ENCODE measurements around the gene MYZAP. TPM values are rescaled to one million over a fixed set of nuclear protein-coding genes. Genes with fewer than 3 reads are reported as not detected.

The MYZAP gene
- total and polyA plus RNA-seq, 2 of the 8 experiments (the other 6 are each of a cell fraction or from before 2014, with no cell fraction given): 0.41 to 0.65 TPM

- Histone ChIP-seq H3K4me2 (ENCODE audit: insufficient read depth in 1 of 2, low read depth in 2 of 2, low read length in 2 of 2) (no peak overlapping the region), H2BK15ac (ENCODE audit: low read length) (no peak overlapping the region), H3K14ac (ENCODE audit: insufficient read length) (no peak overlapping the region), H4K91ac (replicated peaks; ENCODE audit: insufficient read length, low read length) (no peak overlapping the region), H4K20me1 (replicated peaks in 1 of 2; ENCODE audit: control insufficient read depth in 1 of 2, insufficient read depth in 2 of 2, low read length in 2 of 2) (no peaks in the 10 kb centered on the region), H3K79me1 (ENCODE audit: low read depth, low read length) (no peaks in the 10 kb centered on the region; the same call in 1 of the 2 replicates), H4K5ac (ENCODE audit: insufficient read length, low read depth, low read length) (no peak overlapping the region), H3K23me2 (ENCODE audit: low read depth, low read length) (no peaks in the 10 kb centered on the region), H3K4me3 (ENCODE audit: extremely low read depth in 1 of 4, insufficient read depth in 2 of 4, low read depth in 3 of 4, low read length in 4 of 4) (no peak overlapping the region), H2BK12ac (ENCODE audit: low read depth, low read length) (no peak overlapping the region), H3K23ac (ENCODE audit: insufficient read length) (no peak overlapping the region), H3K79me2 (ENCODE audit: control insufficient read depth in 1 of 2, insufficient read depth in 2 of 2, low read length in 2 of 2) (no peaks in the 10 kb centered on the region), H4K8ac (ENCODE audit: extremely low read depth, insufficient read depth, low read length) (no peak overlapping the region), H3K27me3 (replicated peaks in 1 of 4; ENCODE audit: control insufficient read depth in 3 of 4, extremely low read depth in 1 of 4, insufficient read depth in 3 of 4, low read length in 3 of 4) (no peaks in the 10 kb centered on the region), H3K4me1 (replicated peaks in 1 of 4; ENCODE audit: control insufficient read depth in 3 of 4, insufficient read depth in 4 of 4, low read length in 3 of 4) (no peaks in the 10 kb centered on the region), H3K27ac (ENCODE audit: low read depth, low read length) (no peak overlapping the region), H2BK5ac (ENCODE audit: low read depth, low read length) (no peak overlapping the region), H3K9ac (replicated peaks in 1 of 4; ENCODE audit: extremely low read depth in 1 of 4, low read depth in 3 of 4, low read length in 3 of 4) (no peak overlapping the region), H3K9me3 (ENCODE audit: insufficient read depth in 2 of 2, low read depth in 1 of 2, low read length in 1 of 2) (no peaks in the 10 kb centered on the region), H2BK120ac (replicated peaks; ENCODE audit: low read depth, low read length) (no peak overlapping the region), H3K56ac (replicated peaks; ENCODE audit: insufficient read length, low read depth, low read length) (no peak overlapping the region), H3K18ac (ENCODE audit: extremely low read depth, low read length) (no peak overlapping the region), H2BK20ac (ENCODE audit: low read length) (no peak overlapping the region), H2AFZ (ENCODE audit: low read length) (no peak overlapping the region), H3K36me3 (ENCODE audit: control insufficient read depth in 2 of 4, insufficient read depth in 4 of 4, low read length in 3 of 4) (peaks cover 26 to 70% (median 43%) of the 10 kb centered on the region in 4 experiments), H2AK5ac (ENCODE audit: low read depth, low read length) (no peak overlapping the region), H3K4ac (replicated peaks; ENCODE audit: insufficient read length, low read depth, low read length) (no peak overlapping the region)
- 95% methylated on average over 11 of the region's 11 CpGs; no CpG with 5 or more reads in 1 of the 2 experiments for WGBS, 2 experiments (ENCODE audit: extremely low coverage in 1 of 2, insufficient coverage in 1 of 2, insufficient read length in 1 of 2, insufficient replicate concordance in 2 of 2, low coverage in 1 of 2, low lambda C conversion rate in 2 of 2, missing lambda C conversion rate in 1 of 2)
- ChIA-PET CTCF (ENCODE audit: partially characterized antibody) (interaction anchor here (0.6 to 9.9 kb wide), 22 partner anchors 9 to 280 kb away, joined by 3 to 181 read pairs (median 4); no protein-coding TSS in a partner anchor), POLR2A (ENCODE audit: partially characterized antibody) (no interaction called here)
- DNase-seq (ENCODE audit: low read depth in 1 of 2, low spot score in 2 of 2) (no peak), FAIRE-seq (no peak)
- TF ChIP-seq KDM4A (IDR thresholded peaks at IDR 0.05; ENCODE audit: low read depth, low read length, severe bottlenecking) (no peak), GABPA (IDR thresholded peaks at IDR 0.05; ENCODE audit: borderline replicate concordance, insufficient read depth, low read length) (no peak), TAF7 (optimal IDR thresholded peaks at IDR 0.05; ENCODE audit: borderline replicate concordance, low read depth, low read length) (no peak), POU5F1 (IDR thresholded peaks at IDR 0.05; ENCODE audit: low read depth, low read length) (no peak)
Observed at GRCh38 chr15:57544848-57545480, 46.7 kb upstream of the MYZAP start.

All from H1 (cell line).